ENCODE results near the gene CACNA1S.

GRCh38 chr1:201155354-201155753 is 43.1 kb upstream of the CACNA1S start:
- TF ChIP-seq CTCF (IDR thresholded peaks at IDR 0.05) = no peak
- no peak for TF ChIP-seq POLR2A (IDR thresholded peaks at IDR 0.05)
